Activated T-cell treated with anti-CD3 and anti-CD28 coated beads, Interleukin-2, amount 50 U/mL, for 24 hours (primary cell): ENCODE data around the gene SUSD1.
A peak's percentile ranks its signal among the peaks of the same experiment; 100 is the strongest.

Experiments used
- DNase-seq: peaks from one replicate; pipeline ENCODE4 v3.0.0-alpha.2; 2020
- H3K27ac Mint-ChIP-seq: 2 replicates; pipeline ENCODE4 v1.8.0; 2020; ENCODE audit warnings: mild to moderate bottlenecking, mixed read lengths
- H3K27me3 Mint-ChIP-seq: 2 replicates; pipeline ENCODE4 v1.8.0; 2020; ENCODE audit warnings: mixed read lengths
- H3K36me3 Mint-ChIP-seq: 2 replicates; pipeline ENCODE4 v1.8.0; 2020; ENCODE audit warnings: low read depth, mixed read lengths
- H3K4me1 Mint-ChIP-seq: 2 replicates; pipeline ENCODE4 v1.8.0; 2020; ENCODE audit warnings: low read depth, mixed read lengths
- H3K4me3 Mint-ChIP-seq: 2 replicates; pipeline ENCODE4 v1.8.0; 2020; ENCODE audit warnings: mild to moderate bottlenecking, moderate library complexity, mixed read lengths
- H3K9me3 Mint-ChIP-seq: 2 replicates; pipeline ENCODE4 v1.8.0; 2020; ENCODE audit warnings: mixed read lengths

Gene SUSD1

GRCh38 chr9:112032743-112033142, 142.4 kb downstream of the SUSD1 start:
- Mint-ChIP-seq H3K36me3 (no peaks in the 10 kb centered on the region), H3K27me3 (no peaks in the 10 kb centered on the region), H3K9me3 (no peaks in the 10 kb centered on the region), H3K27ac (no peak overlapping the region), H3K4me1 (peaks cover 86% of the 10 kb centered on the region), H3K4me3 (no peak overlapping the region)
- DNase-seq, result no peak

- Mint-ChIP-seq H3K4me1 (peaks cover 79% of the 10 kb centered on the region), H3K27me3 (no peaks in the 10 kb centered on the region), H3K36me3 (no peaks in the 10 kb centered on the region), H3K27ac (no peak overlapping the region), H3K9me3 (no peaks in the 10 kb centered on the region), H3K4me3 (no peak overlapping the region)
- DNase-seq, result no peak
Observed at GRCh38 chr9:112032009-112032408, 143.1 kb downstream of the SUSD1 start.

- Mint-ChIP-seq H3K4me3 (no peak overlapping the region), H3K9me3 (no peaks in the 10 kb centered on the region), H3K36me3 (no peaks in the 10 kb centered on the region), H3K27me3 (no peaks in the 10 kb centered on the region), H3K27ac (no peak overlapping the region), H3K4me1 (peaks cover 74% of the 10 kb centered on the region)
- DNase-seq, result no peak
Observed at GRCh38 chr9:112031400-112031799, 143.7 kb downstream of the SUSD1 start.

- Mint-ChIP-seq H3K36me3 (no peaks in the 10 kb centered on the region), H3K27ac (no peak overlapping the region), H3K4me1 (peaks cover 64% of the 10 kb centered on the region), H3K4me3 (no peak overlapping the region), H3K27me3 (no peaks in the 10 kb centered on the region), H3K9me3 (no peaks in the 10 kb centered on the region)
- DNase-seq, result no peak
Observed at GRCh38 chr9:112029921-112030444, 145.1 kb downstream of the SUSD1 start.

GRCh38 chr9:112028242-112029221, 146.6 kb downstream of the SUSD1 start:
- Mint-ChIP-seq H3K27ac (peak overlapping the region; percentile 69), H3K27me3 (no peaks in the 10 kb centered on the region), H3K4me1 (peaks cover 49% of the 10 kb centered on the region), H3K9me3 (no peaks in the 10 kb centered on the region), H3K4me3 (no peak overlapping the region), H3K36me3 (no peaks in the 10 kb centered on the region)
- no peak for DNase-seq

- Mint-ChIP-seq H3K27ac (no peak overlapping the region), H3K4me3 (no peak overlapping the region), H3K36me3 (no peaks in the 10 kb centered on the region), H3K9me3 (no peaks in the 10 kb centered on the region), H3K27me3 (no peaks in the 10 kb centered on the region), H3K4me1 (peaks cover 41% of the 10 kb centered on the region)
- no peak for DNase-seq
Observed at GRCh38 chr9:112025850-112026249, 149.2 kb downstream of the SUSD1 start.

- Mint-ChIP-seq H3K36me3 (no peaks in the 10 kb centered on the region), H3K9me3 (no peaks in the 10 kb centered on the region), H3K4me1 (peaks cover 28% of the 10 kb centered on the region), H3K27ac (no peak overlapping the region), H3K27me3 (no peaks in the 10 kb centered on the region), H3K4me3 (no peak overlapping the region)
- DNase-seq, result no peak
Observed at GRCh38 chr9:112021742-112022141, 153.4 kb downstream of the SUSD1 start.

- no peaks in the 10 kb centered on the region for H3K9me3 Mint-ChIP-seq
- H3K4me1 Mint-ChIP-seq, result peaks cover 28% of the 10 kb centered on the region
- H3K36me3 Mint-ChIP-seq, result no peaks in the 10 kb centered on the region
- H3K27me3 Mint-ChIP-seq, result no peaks in the 10 kb centered on the region
- DNase-seq, result no peak
- H3K27ac Mint-ChIP-seq, result no peak overlapping the region
- no peak overlapping the region for H3K4me3 Mint-ChIP-seq
Observed at GRCh38 chr9:112020680-112021596, 154.2 kb downstream of the SUSD1 start.

- H3K4me1 Mint-ChIP-seq, result peaks cover 46% of the 10 kb centered on the region
- no peaks in the 10 kb centered on the region for H3K36me3 Mint-ChIP-seq
- no peaks in the 10 kb centered on the region for H3K9me3 Mint-ChIP-seq
- no peak overlapping the region for H3K27ac Mint-ChIP-seq
- DNase-seq, result no peak
- no peaks in the 10 kb centered on the region for H3K27me3 Mint-ChIP-seq
- no peak overlapping the region for H3K4me3 Mint-ChIP-seq
Observed at GRCh38 chr9:112017878-112018277, 157.2 kb downstream of the SUSD1 start.

GRCh38 chr9:112015736-112016135, 159.4 kb downstream of the SUSD1 start:
- Mint-ChIP-seq H3K4me3 (no peak overlapping the region), H3K36me3 (no peaks in the 10 kb centered on the region), H3K4me1 (peaks cover 53% of the 10 kb centered on the region), H3K27me3 (no peaks in the 10 kb centered on the region), H3K9me3 (no peaks in the 10 kb centered on the region), H3K27ac (no peak overlapping the region)
- DNase-seq, result no peak

GRCh38 chr9:112015149-112015548, 159.9 kb downstream of the SUSD1 start:
- no peaks in the 10 kb centered on the region for H3K9me3 Mint-ChIP-seq
- DNase-seq, result no peak
- no peak overlapping the region for H3K27ac Mint-ChIP-seq
- H3K4me1 Mint-ChIP-seq, result peaks cover 51% of the 10 kb centered on the region
- no peaks in the 10 kb centered on the region for H3K36me3 Mint-ChIP-seq
- H3K27me3 Mint-ChIP-seq, result no peaks in the 10 kb centered on the region
- H3K4me3 Mint-ChIP-seq, result no peak overlapping the region

GRCh38 chr9:112013266-112013665, 161.8 kb downstream of the SUSD1 start:
- Mint-ChIP-seq H3K27me3 (peaks cover 2% of the 10 kb centered on the region), H3K4me3 (peak overlapping the region; percentile 34), H3K4me1 (peaks cover 58% of the 10 kb centered on the region), H3K9me3 (no peaks in the 10 kb centered on the region), H3K36me3 (no peaks in the 10 kb centered on the region), H3K27ac (no peak overlapping the region)
- no peak for DNase-seq

GRCh38 chr9:112012026-112012902, 162.8 kb downstream of the SUSD1 start:
- Mint-ChIP-seq H3K4me1 (peaks cover 67% of the 10 kb centered on the region), H3K36me3 (no peaks in the 10 kb centered on the region), H3K9me3 (no peaks in the 10 kb centered on the region), H3K4me3 (peak overlapping the region; percentile 34), H3K27me3 (peaks cover 2% of the 10 kb centered on the region), H3K27ac (peak overlapping the region; percentile 88)
- no peak for DNase-seq
